KMS-11 (cell line): ENCODE data around the gene KCNMB2.
"Not testable (repeated sequence)": the region's sequence is repeated elsewhere in the genome, so short reads cannot be mapped to it uniquely, and the experiment has no call there.

Experiments
- H2AFZ ChIP-seq: fragments of 200-600 bp; sonication (generic); 2 replicates; pipeline ENCODE4 v1.6.1; 2016; ENCODE audit warnings: antibody characterized with exemption, mixed run types, low read depth
- H3K27ac ChIP-seq: fragments of 200-600 bp; sonication (generic); 2 replicates; pipeline ENCODE4 v1.6.1; 2016; ENCODE audit warnings: mild to moderate bottlenecking, mixed run types
- H3K27me3 ChIP-seq: fragments of 200-600 bp; sonication (generic); 2 replicates; pipeline ENCODE4 v1.6.1; 2017; ENCODE audit warnings: mild to moderate bottlenecking, low read depth, mixed run types, moderate library complexity; ENCODE audit not compliant: insufficient read depth
- H3K36me3 ChIP-seq: fragments of 200-600 bp; sonication (generic); 2 replicates; pipeline ENCODE4 v1.6.1; 2017; ENCODE audit warnings: mild to moderate bottlenecking, mixed run types; ENCODE audit not compliant: insufficient read depth
- H3K4me1 ChIP-seq: fragments of 200-600 bp; sonication (generic); 2 replicates; pipeline ENCODE4 v1.6.1; 2016; ENCODE audit warnings: mild to moderate bottlenecking, low read depth, mixed run types; ENCODE audit not compliant: poor library complexity, severe bottlenecking
- H3K4me2 ChIP-seq: fragments of 200-600 bp; sonication (generic); 2 replicates; pipeline ENCODE4 v1.7.0; 2016; ENCODE audit warnings: mild to moderate bottlenecking, mixed run types
- H3K4me3 ChIP-seq: fragments of 200-600 bp; sonication (generic); IDR thresholded peaks from 2 replicates; pipeline ENCODE4 v1.6.1; 2017; ENCODE audit warnings: low read depth, low read length, mixed read lengths; ENCODE audit not compliant: insufficient read depth
- H3K79me2 ChIP-seq: fragments of 200-600 bp; sonication (generic); 2 replicates; pipeline ENCODE4 v1.6.1; 2016; ENCODE audit warnings: low read depth, mixed run types; ENCODE audit not compliant: insufficient read depth
- H3K9ac ChIP-seq: fragments of 200-600 bp; sonication (generic); 2 replicates; pipeline ENCODE4 v1.6.1; 2016; ENCODE audit warnings: mild to moderate bottlenecking, mixed run types
- H4K20me1 ChIP-seq: fragments of 200-600 bp; sonication (generic); 2 replicates; pipeline ENCODE4 v1.6.1; 2016; ENCODE audit warnings: mild to moderate bottlenecking, mixed run types; ENCODE audit not compliant: insufficient read depth
- CTCF ChIP-seq: fragments of 200-600 bp; sonication (generic); conservative IDR thresholded peaks from 2 replicates; pipeline ENCODE4 v1.6.1; 2017; ENCODE audit warnings: low read depth, mild to moderate bottlenecking, antibody characterized with exemption, low read length, moderate library complexity, mixed read lengths

The KCNMB2 gene

GRCh38 chr3:178546079-178546478 lies 9.8 kb downstream of the KCNMB2 start:
- H3K4me1 ChIP-seq: peaks cover 20% of the 10 kb centered on the region
- H3K27me3 ChIP-seq: no peaks in the 10 kb centered on the region
- no peaks in the 10 kb centered on the region for H4K20me1 ChIP-seq
- TF ChIP-seq CTCF: no peak
- H3K36me3 ChIP-seq: no peaks in the 10 kb centered on the region
- no peak overlapping the region for H3K27ac ChIP-seq
- peak overlapping the region; percentile 5; the same call in 1 of the 2 replicates for H2AFZ ChIP-seq
- peak overlapping the region; percentile 6 for H3K4me2 ChIP-seq
- no peak overlapping the region for H3K4me3 ChIP-seq
- H3K9ac ChIP-seq: no peak overlapping the region
- H3K79me2 ChIP-seq: no peaks in the 10 kb centered on the region

- H3K36me3 ChIP-seq, H3K79me2 ChIP-seq, H3K9ac ChIP-seq, H3K4me3 ChIP-seq, H4K20me1 ChIP-seq, H2AFZ ChIP-seq, H3K27ac ChIP-seq, H3K27me3 ChIP-seq, H3K4me2 ChIP-seq: not testable (repeated sequence)
- peaks cover 20% of the 10 kb centered on the region for H3K4me1 ChIP-seq
Measured at GRCh38 chr3:178549426-178549825, 13.2 kb downstream of the KCNMB2 start.

DNA sequence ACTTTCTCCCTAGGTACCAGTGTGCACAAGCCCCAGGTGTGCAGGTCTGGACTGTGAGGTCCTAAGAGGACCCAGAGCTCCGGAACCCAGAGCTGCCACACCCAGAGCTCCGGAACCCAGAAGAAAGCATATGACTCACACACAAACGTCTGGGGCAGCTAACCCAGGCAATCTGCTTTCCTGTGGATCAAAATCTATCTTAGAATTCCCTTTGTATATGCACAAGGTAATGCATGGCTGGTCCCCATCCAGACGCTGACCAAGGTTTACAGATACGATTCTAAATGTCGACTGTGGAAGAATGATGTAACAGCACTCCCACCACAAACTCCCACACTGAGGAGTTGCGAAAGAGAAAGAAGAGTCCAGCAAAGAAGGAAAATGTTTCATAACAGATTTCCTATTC lies 15.7 kb downstream of the KCNMB2 start:
- Histone ChIP-seq H3K27me3 (no peaks in the 10 kb centered on the region), H2AFZ (no peak overlapping the region), H3K36me3 (no peaks in the 10 kb centered on the region), H3K9ac (no peak overlapping the region), H3K4me3 (no peak overlapping the region), H3K4me1 (no peaks in the 10 kb centered on the region), H3K79me2 (no peaks in the 10 kb centered on the region), H3K4me2 (no peak overlapping the region), H3K27ac (no peak overlapping the region), H4K20me1 (no peaks in the 10 kb centered on the region)
- no peak for TF ChIP-seq CTCF

- peaks cover 44% of the 10 kb centered on the region for H3K4me1 ChIP-seq
- no peak overlapping the region for H3K9ac ChIP-seq
- H2AFZ ChIP-seq: no peak overlapping the region
- H3K27me3 ChIP-seq: no peaks in the 10 kb centered on the region
- no peaks in the 10 kb centered on the region for H4K20me1 ChIP-seq
- H3K4me3 ChIP-seq: no peak overlapping the region
- no peak overlapping the region for H3K27ac ChIP-seq
- H3K79me2 ChIP-seq: no peaks in the 10 kb centered on the region
- no peak overlapping the region for H3K4me2 ChIP-seq
- H3K36me3 ChIP-seq: no peaks in the 10 kb centered on the region
- no peak for TF ChIP-seq CTCF
Measured at GRCh38 chr3:178558637-178559036, 22.4 kb downstream of the KCNMB2 start.

- no peak for TF ChIP-seq CTCF
- no peaks in the 10 kb centered on the region for H3K27me3 ChIP-seq
- H3K79me2 ChIP-seq: no peaks in the 10 kb centered on the region
- H3K4me3 ChIP-seq: no peak overlapping the region
- H3K4me2 ChIP-seq: peak overlapping the region; percentile 59
- no peaks in the 10 kb centered on the region for H4K20me1 ChIP-seq
- H2AFZ ChIP-seq: peak overlapping the region; percentile 55
- peak overlapping the region; percentile 57 for H3K27ac ChIP-seq
- H3K4me1 ChIP-seq: peaks cover 44% of the 10 kb centered on the region
- no peaks in the 10 kb centered on the region for H3K36me3 ChIP-seq
- 0 out of 2 replicates have a peak overlapping the region, but pooled peaks have one; percentile 8 for H3K9ac ChIP-seq
Measured at GRCh38 chr3:178560759-178561158, 24.5 kb downstream of the KCNMB2 start.
